B cell (primary cell): Measurements from ENCODE around the gene HOXA5. TPM values are rescaled to one million over a fixed set of nuclear protein-coding genes. Genes with fewer than 3 reads are reported as not detected.

Experiments used
- ATAC-seq: fragments of 200-7000 bp; cut with Tn5 transposase; one replicate; pipeline ENCODE4 v1.10.0; 2021; ENCODE audit warnings: low read depth, mild to moderate bottlenecking, moderate number of reproducible peaks, moderate library complexity
- CTCF ChIA-PET: fragments of 350-600 bp; sonication (Branson Sonifier 250); formaldehyde crosslinking; loops from one replicate; lab custom pipeline; 2021; ENCODE audit warnings: antibody characterized with exemption, inconsistent platforms; lab: Charles Lee
- POLR2A ChIA-PET: fragments of 350-600 bp; sonication (Branson Sonifier 250); formaldehyde crosslinking; loops from one replicate; lab custom pipeline; 2021; ENCODE audit warnings: antibody characterized with exemption; lab: Charles Lee
- DNase-seq: peaks from one replicate; pipeline ENCODE4 v3.0.0; 2013
- H2AFZ ChIP-seq: 2 replicates; pipeline ENCODE4 v1.6.1; 2012; ENCODE audit warnings: mild to moderate bottlenecking, low read depth, low read length; ENCODE audit not compliant: insufficient read depth, poor library complexity, severe bottlenecking
- H3K27ac ChIP-seq, 2 donors: 1 replicate in 1 of 2; 2 replicates in 1 of 2; pipeline ENCODE4 v1.5.1; 2012 to 2013; ENCODE audit warnings: low read length in 2 of 2, mild to moderate bottlenecking in 2 of 2, moderate library complexity in 1 of 2
- H3K27me3 ChIP-seq, 4 experiments: fragments of 200-600 bp in 1 of 4; sonication (generic) in 1 of 4; replicated peaks in 1 of 4; 1 replicate in 2 of 4; 2 replicates in 2 of 4; pipeline versions ENCODE4 v1.6.1 to v1.7.0; 2013 to 2016; ENCODE audit warnings: low read length in 3 of 4, mild to moderate bottlenecking in 2 of 4, mixed read lengths in 1 of 4, moderate library complexity in 1 of 4; ENCODE audit not compliant: insufficient read depth in 4 of 4, control insufficient read depth in 3 of 4; ENCODE audit errors: control extremely low read depth in 1 of 4
- H3K36me3 ChIP-seq, 2 experiments: replicated peaks in 1 of 2; 1 replicate in 1 of 2; 2 replicates in 1 of 2; pipeline versions ENCODE4 v1.6.1 to v1.7.1; 2013; ENCODE audit warnings: low read length in 1 of 2; ENCODE audit not compliant: insufficient read depth in 2 of 2, control insufficient read depth in 1 of 2; ENCODE audit errors: control extremely low read depth in 1 of 2, extremely low read depth in 1 of 2
- H3K4me1 ChIP-seq, 2 donors: fragments of 200-600 bp in 1 of 2; sonication (generic) in 1 of 2; 1 replicate in 1 of 2; 2 replicates in 1 of 2; pipeline versions ENCODE4 v1.5.1 to v1.6.1; 2013 to 2017; ENCODE audit warnings: low read length in 2 of 2; ENCODE audit not compliant: control insufficient read depth in 2 of 2, insufficient read depth in 2 of 2
- H3K4me2 ChIP-seq: replicated peaks from 2 replicates; pipeline ENCODE3; 2012; ENCODE audit warnings: mild to moderate bottlenecking, low read depth, low read length; ENCODE audit not compliant: poor library complexity, severe bottlenecking
- H3K4me3 ChIP-seq, 5 experiments: fragments of 200-600 bp in 1 of 5; sonication (generic) in 1 of 5; 1 replicate in 3 of 5; 2 replicates in 2 of 5; pipeline versions ENCODE4 v1.5.1 to v1.7.0; 2011 to 2016; ENCODE audit warnings: low read length in 4 of 5, mild to moderate bottlenecking in 4 of 5, low read depth in 2 of 5, control low read depth in 1 of 5, moderate library complexity in 1 of 5; ENCODE audit not compliant: insufficient read depth in 1 of 5; ENCODE audit errors: control extremely low read depth in 1 of 5, extremely low read depth in 1 of 5
- H3K79me2 ChIP-seq: fragments of 200-600 bp; sonication (generic); one replicate; pipeline ENCODE4 v1.6.0; 2016; ENCODE audit warnings: low read length; ENCODE audit not compliant: control insufficient read depth, insufficient read depth
- H3K9ac ChIP-seq: fragments of 200-600 bp; sonication (generic); 2 replicates; pipeline ENCODE4 v1.6.1; 2017; ENCODE audit warnings: mild to moderate bottlenecking, low read length, moderate library complexity
- H3K9me3 ChIP-seq, 3 donors: one replicate each; pipeline versions ENCODE4 v1.6.1 to v1.7.1; 2013; ENCODE audit warnings: low read length in 2 of 3; ENCODE audit not compliant: control insufficient read depth in 2 of 3, insufficient read depth in 1 of 3; ENCODE audit errors: control extremely low read depth in 1 of 3
- H4K20me1 ChIP-seq: 2 replicates; pipeline ENCODE4 v1.6.0; 2012; ENCODE audit warnings: mild to moderate bottlenecking, low read length; ENCODE audit not compliant: insufficient read depth, control insufficient read depth, poor library complexity, severe bottlenecking
- H3K27ac Mint-ChIP-seq: one replicate; pipeline ENCODE4 v1.8.0; 2021; ENCODE audit warnings: mixed read lengths
- H3K27me3 Mint-ChIP-seq: one replicate; pipeline ENCODE4 v1.8.0; 2021; ENCODE audit warnings: mixed read lengths
- H3K4me1 Mint-ChIP-seq: one replicate; pipeline ENCODE4 v1.8.0; 2021; ENCODE audit warnings: mixed read lengths
- H3K4me3 Mint-ChIP-seq: one replicate; pipeline ENCODE4 v1.8.0; 2021; ENCODE audit warnings: mixed read lengths
- H3K9me3 Mint-ChIP-seq: one replicate; pipeline ENCODE4 v1.8.0; 2022; ENCODE audit warnings: mixed read lengths; ENCODE audit not compliant: insufficient read depth
- EZH2 ChIP-seq: IDR thresholded peaks from 2 replicates; pipeline ENCODE4 v1.6.1; 2012; ENCODE audit warnings: borderline replicate concordance, low read depth, mild to moderate bottlenecking, moderate library complexity, low read length; ENCODE audit not compliant: insufficient read depth, poor library complexity, severe bottlenecking
- WGBS: methylation state at CpG from one replicate; pipeline ENCODE4 v1.1.5; 2013; ENCODE audit warnings: missing lambda C conversion rate; ENCODE audit not compliant: insufficient coverage; 5-methylcytosine and 5-hydroxymethylcytosine counted together
- intact Hi-C: fragments of 100-400 bp; cut with micrococcal nuclease; formaldehyde crosslinking; loops from one replicate; pipeline ENCODE4 v1.10.0; 2022
- polyA plus RNA-seq: library from polyadenylated mRNA; depleted of rRNA; stranded (reverse); fragments of >200 nt; gene quantifications from 2 replicates; pipeline ENCODE4 v1.2.3, GENCODE V29; 2012
- total RNA-seq, 2 donors: library from RNA; stranded (reverse); fragments of 120-200 nt in 1 of 2; gene quantifications; 1 replicate in 1 of 2; 2 replicates in 1 of 2; pipeline versions ENCODE4 v1.2.3 to v1.2.4, GENCODE V29; 2013 to 2022
- TF ChIP-seq, protein P1 (sequence below): fragments of 200-600 bp; IDR thresholded peaks from one replicate; pipeline ENCODE4 v1.8.0; 2022; ENCODE audit warnings: antibody characterized with exemption, mild to moderate bottlenecking

Gene HOXA5
- total and polyA plus RNA-seq, 2 donors (not counting 1 experiment from before 2014, with no cell fraction given) = not detected

DNA sequence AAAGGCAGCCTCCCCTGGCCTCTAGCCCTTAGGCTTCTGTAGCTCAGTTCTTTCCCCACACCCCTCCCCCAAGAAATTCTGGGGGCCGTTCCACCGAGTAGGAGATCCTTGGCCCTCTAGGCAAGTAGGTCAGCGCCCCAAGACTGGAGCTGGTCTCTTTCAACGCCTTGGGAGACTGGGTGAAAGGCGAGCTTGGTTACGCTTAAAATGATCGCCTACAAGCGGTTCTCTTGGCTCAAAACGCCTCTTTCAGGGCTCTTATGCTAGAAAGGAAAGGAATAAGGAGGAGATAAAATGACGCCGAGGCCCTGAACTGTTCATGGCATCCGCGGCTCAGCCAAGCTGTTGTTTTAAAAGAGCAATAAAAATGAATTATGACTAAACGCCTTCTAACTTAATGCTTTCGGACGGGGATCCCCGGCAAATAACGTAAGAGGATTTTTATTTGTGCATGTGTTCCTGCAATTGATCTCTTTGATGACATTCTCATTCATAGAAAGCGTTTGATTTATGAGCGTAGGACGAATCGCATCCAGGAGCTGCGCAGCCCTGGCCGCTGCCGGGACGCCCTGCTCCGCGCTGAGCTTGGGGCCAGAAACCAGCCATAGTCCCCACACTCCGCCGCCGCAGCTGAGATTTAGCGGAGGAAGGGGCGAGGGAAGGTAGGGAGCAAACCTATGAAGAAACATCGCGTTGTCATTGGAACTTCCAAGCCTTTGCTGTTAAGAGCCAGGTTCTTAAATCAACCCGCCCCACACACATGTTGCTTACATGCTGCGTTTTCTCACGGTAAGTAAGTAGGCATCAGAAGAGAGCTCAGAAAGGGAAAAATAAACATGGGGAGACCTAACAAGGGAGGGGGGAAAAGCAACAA lies 44.7 kb downstream of the HOXA5 start:
- Mint-ChIP-seq H3K27me3 (peaks cover 69% of the 10 kb centered on the region), H3K4me1 (peaks cover 49% of the 10 kb centered on the region), H3K4me3 (peak overlapping the region; percentile 88), H3K9me3 (no peaks in the 10 kb centered on the region), H3K27ac (no peak overlapping the region)
- Histone ChIP-seq H3K27ac (no peak overlapping the region), H3K36me3 (no peaks in the 10 kb centered on the region), H3K4me2 (peak overlapping the region; percentile 97), H3K9ac (no peak overlapping the region), H3K79me2 (no peaks in the 10 kb centered on the region), H3K4me1 (peaks cover 50% of the 10 kb centered on the region in 2 donors), H4K20me1 (peaks cover 12% of the 10 kb centered on the region), H3K27me3 (peaks cover 0 to 90% (median 57%) of the 10 kb centered on the region in 4 experiments), H2AFZ (no peak overlapping the region), H3K9me3 (peaks cover 0 to 34% (median 0%) of the 10 kb centered on the region in 3 donors), H3K4me3 (no peak overlapping the region)
- TF ChIP-seq, protein P1, sequence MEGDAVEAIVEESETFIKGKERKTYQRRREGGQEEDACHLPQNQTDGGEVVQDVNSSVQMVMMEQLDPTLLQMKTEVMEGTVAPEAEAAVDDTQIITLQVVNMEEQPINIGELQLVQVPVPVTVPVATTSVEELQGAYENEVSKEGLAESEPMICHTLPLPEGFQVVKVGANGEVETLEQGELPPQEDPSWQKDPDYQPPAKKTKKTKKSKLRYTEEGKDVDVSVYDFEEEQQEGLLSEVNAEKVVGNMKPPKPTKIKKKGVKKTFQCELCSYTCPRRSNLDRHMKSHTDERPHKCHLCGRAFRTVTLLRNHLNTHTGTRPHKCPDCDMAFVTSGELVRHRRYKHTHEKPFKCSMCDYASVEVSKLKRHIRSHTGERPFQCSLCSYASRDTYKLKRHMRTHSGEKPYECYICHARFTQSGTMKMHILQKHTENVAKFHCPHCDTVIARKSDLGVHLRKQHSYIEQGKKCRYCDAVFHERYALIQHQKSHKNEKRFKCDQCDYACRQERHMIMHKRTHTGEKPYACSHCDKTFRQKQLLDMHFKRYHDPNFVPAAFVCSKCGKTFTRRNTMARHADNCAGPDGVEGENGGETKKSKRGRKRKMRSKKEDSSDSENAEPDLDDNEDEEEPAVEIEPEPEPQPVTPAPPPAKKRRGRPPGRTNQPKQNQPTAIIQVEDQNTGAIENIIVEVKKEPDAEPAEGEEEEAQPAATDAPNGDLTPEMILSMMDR = no peak
- TF ChIP-seq EZH2 = peak; percentile 63
- DNase-seq = peak; percentile 30
- intact Hi-C loops = loop anchor here (5.0 kb wide), 2 partner anchors 417 to 1237 kb away; no protein-coding TSS in a partner anchor
- WGBS = 34% methylated on average over 26 of the region's 38 CpGs
- ATAC-seq = no peak
- ChIA-PET CTCF (interaction anchor here (0.7 to 1.5 kb wide), 5 partner anchors 50 to 1204 kb away, joined by 3 to 4 read pairs (median 3); no protein-coding TSS in a partner anchor), POLR2A (no interaction called here)
